GM21515 (cell line): ENCODE results near the gene HDAC9.

Source experiments
- ATAC-seq: cut with Tn5 transposase; IDR thresholded peaks from one replicate; pipeline ENCODE4 v1.9.1; 2021; ENCODE audit not compliant: unreplicated experiment

The HDAC9 gene

DNA sequence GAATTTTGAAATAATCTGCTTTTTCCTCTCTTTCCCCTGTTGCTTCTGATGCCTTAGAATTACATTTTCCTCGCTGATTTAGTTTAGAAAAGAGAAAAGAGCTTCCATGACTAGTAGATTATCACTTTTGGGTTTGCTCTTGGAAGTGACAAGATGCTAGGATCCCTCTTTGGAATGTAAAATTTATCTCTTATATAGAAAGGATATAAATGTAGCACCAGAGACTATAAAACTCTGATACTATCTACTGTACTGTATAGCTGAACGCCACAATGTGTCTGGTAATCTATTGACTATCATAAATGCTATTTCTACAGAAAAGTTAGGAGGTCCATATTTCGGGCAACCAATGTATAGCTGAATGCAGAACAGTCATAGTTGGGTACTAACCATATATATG is 1.1 kb upstream of the HDAC9 start:
- ATAC-seq: no peak

DNA sequence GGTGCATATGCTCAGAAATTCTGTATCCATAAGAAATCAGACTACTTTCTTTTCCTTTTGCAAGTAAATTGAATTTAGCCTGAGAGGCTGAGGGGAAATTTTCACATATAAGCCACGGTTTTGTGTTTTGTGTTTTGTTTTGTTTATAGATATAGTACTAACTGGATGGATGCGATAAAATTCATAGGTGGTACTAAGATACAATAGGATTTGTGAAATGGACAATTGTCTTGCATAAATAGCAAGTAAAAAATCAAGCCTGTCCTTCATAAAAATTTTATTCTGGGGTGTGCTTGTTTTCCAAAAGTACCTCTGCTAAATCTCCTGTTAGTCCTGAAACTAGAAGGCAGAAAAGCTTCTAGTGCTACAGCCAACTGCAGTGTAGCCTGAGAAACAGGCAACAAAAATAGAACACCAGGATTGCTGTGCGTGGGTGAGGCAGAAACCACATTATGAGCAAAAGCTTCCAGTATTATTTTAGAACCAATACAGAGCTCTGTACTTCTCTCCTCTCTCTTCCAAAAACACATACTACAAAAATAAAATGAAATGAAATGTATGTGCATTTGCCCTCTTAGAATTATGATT is 634 bp upstream of the HDAC9 start:
- peak; percentile 42 for ATAC-seq

DNA sequence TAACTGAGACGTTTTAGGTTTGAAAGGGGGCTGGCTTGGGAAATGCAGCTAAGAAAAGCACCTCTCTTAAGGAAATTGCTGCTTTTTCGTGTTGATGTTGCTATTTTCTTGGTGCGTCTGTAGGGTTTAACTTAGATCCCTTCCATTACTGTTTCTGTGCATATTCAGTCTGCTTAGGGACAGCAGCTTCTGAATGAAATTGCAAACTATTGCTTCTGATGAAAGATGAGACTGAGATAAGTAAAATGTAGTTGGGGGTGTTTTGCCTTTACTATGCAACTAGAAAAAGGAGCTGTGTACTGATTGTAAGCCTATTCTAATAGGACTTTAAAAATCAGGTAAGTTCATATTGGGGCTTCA is 772 bp downstream of the HDAC9 start:
- ATAC-seq: no peak

DNA sequence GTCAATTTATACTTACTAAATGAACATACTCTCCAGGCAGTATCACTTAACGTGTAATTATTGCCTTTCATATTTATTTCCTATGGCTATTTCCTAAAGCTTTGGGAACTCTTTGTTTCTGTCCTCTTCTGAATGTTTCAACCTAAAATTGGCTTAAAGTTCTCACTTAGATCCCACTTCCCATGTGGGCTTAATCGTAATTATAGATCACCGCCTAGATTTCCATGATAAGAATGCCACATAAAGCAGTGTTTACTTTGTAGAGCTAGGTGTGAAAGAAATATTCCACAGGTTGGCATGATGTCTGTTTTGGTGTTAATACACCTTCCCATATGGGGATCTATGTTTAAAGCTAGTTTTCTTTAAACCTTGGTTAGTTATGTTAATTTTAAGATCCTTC is 1.5 kb downstream of the HDAC9 start:
- ATAC-seq: no peak

DNA sequence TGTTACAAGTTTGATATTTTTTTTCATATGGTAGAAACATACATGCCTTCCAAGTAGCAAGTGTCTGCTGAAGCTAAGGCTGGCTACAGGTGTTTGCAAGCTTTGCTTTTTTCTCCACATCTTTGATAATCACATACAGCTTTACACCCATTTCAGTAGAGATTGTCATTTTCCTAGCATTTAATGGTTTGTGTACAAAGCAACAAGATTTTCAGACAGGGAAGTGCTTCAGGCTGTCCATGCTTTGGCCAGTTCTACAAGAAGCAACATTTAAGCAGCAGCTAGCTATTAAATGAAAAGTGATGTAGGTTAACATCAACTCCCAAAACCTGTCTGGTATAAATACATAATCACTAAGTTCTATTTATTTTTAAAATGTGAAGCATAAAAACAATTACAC is 2.3 kb downstream of the HDAC9 start:
- ATAC-seq: no peak

DNA sequence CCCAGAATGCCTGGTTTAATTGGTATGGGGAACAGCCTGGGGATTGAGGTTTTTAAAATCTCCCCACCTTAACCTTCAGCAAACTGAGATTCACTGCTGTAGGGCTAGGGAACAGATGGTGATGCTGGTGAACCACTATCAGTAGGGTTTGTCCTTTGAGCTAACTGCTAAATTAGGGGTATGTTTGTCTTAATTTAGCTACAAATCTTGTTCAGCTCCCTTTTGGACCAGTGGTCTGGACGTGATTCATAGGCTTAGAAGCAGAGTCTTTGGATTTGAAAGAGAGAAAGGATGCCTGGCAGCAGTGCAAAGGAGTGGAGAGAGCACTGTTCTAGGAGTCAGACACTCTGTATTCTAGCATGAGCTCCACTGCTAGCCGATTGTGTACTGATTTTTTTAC is 2.8 kb downstream of the HDAC9 start:
- ATAC-seq: no peak

DNA sequence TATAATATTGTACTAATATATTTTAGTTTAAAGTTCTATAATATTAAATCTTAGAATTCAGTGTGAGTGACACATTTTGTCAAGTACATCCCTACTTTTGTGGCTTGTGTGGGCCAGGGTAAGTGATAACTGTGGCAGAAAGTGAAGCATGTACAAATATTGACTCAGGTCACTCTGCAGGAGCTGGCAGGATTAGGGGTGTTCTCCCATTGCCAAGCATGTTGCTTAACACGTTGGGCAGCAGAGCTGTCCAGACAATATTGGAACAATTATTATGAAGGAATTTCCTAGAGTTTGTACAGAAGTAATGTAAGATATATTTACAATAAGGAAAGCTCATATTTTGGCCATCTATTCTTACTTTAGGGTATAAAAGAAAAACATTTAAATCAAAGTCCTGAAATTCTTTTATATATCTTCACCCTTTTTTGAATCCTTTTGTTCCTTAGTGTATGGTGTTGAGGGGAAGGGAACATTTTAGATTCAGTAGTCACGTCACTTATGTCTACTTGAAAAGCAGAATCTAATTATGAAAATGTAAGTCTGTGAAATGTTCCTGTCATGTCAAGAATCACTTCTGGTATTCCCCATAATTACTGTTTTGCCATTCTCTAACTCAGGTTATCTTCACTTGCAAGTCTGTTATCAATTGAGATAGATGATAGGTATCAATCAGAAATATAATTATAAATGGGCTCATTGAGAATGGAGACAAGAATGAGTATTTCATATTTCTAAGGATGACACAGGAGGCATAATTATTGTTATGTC is 4.0 kb downstream of the HDAC9 start:
- no peak for ATAC-seq

DNA sequence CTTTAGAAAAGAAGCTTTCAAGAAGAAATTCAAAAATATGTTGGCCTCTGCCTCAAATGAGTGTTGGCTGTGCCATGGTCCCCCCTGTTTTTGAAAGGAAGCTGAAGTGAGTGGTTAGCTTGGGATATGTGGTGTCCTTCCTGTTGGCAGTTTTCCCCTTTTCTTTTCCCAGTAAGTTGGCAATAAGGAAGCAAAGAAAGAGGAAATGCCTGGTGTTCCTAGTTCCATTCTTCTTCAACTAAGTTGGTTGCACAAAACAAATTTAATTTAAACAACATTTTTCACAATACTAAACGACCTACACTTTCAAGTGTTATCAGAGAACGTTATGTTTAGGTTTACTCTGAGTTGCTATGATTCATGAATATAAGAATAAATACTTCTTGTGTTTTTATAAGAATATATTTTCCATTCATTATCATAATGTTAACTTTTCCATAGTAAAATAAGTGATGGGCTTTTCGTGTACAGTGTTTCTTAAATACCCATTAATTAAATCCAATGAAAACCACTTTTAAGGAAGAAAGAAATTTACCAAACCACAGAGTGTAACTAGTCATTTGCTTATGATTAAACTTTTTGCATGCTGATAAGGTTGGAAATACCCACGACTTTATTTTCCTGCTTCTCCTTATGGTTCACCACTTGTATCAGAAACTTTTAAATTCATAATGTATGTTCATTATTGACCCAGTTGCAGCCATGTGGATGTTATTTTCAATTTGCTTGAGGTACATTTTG is 7.7 kb downstream of the HDAC9 start:
- no peak for ATAC-seq

DNA sequence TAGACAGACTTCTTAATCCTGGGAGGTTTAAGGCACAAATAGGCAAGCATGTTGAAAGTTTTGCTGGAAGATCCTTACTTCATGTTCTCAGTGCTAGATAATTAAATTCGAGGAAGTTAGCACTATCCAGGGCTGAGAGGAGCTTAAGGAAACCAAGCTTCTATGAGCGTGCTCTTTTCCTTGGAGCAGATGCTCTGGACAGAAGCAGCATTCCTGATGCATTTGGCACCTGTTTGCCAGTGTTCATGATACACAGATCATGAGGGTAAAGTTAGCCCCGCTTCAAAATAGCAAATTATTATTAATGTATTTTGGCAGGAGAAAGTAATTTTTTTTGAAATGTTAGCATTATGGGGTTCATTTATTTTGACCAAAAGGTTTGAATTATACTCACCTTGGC is 9.4 kb downstream of the HDAC9 start:
- no peak for ATAC-seq

DNA sequence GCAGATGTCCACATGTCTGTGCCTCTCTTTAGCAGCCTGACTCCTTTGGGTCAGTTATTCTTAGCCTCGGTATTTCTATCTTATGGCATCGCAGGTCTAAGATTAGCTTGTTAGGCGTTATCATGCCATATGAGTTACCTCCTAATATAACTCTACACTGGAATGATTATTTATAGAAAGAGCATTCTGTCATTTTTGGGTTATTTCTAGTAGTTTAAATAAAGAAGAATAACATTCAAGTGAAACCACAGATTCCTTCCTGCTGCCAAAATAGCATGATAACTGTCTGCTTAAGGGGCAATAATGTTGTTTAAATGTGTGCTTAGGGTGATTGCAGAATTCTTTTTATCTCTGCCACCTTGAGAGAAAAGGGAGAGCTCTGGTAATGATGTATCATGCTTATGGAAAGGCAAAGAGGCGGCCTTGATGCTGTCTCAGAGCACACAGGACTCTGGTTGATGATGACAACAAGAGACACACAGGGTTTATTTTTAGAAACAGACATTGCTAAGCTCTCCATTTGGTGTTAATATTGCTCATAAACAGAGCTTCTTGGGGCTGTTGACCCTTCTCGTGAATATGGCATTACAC is 10.4 kb downstream of the HDAC9 start:
- ATAC-seq: peak; percentile 46

DNA sequence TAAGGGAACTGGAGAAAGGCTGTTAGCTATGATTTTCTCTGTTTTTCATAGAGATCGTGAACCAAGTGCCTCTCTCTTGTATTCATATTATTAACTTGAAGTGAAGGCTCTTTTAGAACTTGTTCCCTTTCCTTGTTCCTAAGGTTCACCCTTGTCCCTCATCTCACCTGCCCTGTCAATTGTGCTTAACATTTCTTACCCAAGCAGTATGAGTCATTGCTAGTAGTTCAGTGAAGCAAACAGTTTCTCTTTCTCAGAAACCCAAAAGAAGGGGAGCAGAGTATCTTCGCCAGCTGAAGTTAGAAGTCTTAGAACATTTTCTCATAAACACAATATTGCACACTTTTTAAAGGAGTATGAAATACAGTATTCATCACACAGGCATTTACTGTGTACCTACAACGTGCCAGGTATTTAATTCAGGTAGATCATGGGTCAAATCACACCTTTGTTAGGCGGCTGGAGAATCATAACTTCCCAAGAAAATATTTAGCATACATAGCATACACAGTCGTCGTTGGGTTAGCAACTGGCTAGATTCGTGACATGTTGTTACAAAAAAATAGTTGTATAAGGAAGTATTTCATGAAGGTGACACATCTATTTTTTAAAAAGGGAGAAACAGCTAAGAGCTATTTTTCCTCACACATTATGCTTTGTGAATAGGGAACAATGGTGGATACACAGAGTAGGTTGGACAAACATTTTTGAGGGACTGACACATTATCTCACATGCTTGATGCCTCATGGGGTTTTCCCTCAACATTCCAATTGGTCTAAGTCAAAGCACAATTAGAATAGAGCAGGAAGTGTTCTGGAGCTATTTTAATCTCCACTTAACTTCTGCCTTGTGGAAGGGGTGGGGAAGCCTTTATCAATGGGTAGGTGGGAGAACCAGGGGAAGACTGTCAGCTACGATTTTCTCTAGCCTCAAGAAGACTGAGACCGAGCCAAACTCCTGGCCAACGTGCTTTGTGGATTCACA is 13.2 kb downstream of the HDAC9 start:
- ATAC-seq: peak; percentile 87

DNA sequence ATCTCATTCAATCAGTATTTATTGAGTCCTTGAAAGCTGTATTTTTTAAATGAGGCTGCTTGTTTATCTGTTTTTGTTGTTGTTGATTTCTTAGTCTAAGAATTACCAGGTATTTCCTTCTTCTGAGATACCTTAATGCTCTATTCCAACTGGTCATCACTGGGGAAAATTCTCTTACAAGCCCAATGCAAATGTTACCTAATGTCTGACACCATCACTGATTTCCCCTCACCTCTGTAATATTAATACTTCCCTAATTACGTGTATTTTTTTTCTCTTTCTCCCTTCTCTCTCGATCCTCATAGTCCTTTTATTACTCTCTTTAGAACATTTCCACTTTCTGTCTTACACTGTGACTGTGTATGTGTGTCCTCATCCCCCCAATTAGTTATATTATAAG is 13.9 kb downstream of the HDAC9 start:
- no peak for ATAC-seq

DNA sequence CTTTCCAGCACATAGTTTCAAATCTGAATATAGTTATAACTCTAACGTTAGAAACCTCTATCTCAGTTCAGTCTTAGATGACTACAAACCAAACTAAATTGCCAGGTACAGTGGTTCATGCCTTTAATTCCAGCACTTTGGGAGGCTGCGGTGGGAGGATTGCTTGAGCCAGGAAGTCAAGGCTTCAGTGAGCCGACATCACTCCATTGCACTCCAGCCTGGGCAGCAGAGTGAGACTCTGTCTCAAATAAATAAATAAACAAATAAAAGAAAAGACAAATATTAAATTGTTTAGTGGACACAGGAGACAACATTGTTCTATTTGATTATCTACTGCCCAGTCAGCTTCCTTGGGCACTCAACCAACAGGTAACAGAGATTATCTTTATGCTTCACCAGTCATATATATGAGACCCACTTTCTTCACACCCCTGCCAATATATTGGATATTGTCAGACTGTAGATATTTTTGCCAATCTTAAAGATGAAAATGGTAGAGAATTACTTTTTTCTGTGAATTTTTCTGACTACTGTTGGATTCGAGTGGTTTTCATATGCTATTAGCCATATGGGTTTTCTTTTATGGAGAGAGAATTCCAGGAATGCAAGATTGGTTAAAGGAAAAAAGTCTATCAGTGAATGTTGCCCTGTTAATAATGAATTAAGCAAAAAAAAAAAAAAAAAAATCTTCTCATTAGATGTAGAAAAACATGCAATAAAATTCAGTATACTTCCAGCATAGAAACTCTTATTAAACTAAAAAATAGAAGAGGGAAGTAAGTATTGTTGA is 16.0 kb downstream of the HDAC9 start:
- ATAC-seq: no peak

DNA sequence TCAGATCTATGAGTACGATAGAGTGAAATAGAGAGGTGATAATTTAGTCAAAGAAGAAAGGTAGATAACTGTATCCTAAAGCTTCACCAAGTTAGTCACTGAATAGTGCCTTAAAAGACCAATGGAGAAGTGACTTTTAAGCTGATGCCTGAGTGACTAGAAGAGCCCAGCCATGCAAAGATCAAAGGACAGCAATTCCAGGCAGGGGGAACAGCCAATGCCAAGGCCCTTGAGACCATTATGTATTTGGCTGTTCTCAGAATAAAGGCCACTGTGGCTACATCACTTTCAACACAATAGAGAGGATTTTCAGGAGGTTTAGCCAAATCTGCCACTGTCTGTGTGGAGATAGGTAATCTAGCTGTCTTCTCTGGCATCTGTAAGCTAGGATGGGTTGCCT is 17.8 kb downstream of the HDAC9 start:
- no peak for ATAC-seq

DNA sequence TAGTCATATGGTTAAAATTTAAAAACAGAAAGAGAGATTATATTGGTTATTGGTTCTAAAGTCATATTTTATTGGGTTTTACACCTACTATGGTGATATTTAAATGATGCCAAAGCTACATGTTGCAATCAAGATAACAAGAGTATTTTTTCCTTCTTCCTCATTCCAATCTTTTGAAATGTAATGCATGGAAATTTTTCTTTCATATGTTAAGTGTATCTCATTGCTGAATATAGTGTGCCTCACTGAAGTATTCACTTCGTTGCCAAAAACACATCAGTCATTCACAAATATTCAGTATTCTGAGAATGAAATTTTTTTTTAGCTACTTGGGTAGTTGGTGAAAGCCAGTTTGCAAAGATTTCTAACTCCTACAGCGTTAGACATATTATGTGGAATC is 19.5 kb downstream of the HDAC9 start:
- no peak for ATAC-seq

DNA sequence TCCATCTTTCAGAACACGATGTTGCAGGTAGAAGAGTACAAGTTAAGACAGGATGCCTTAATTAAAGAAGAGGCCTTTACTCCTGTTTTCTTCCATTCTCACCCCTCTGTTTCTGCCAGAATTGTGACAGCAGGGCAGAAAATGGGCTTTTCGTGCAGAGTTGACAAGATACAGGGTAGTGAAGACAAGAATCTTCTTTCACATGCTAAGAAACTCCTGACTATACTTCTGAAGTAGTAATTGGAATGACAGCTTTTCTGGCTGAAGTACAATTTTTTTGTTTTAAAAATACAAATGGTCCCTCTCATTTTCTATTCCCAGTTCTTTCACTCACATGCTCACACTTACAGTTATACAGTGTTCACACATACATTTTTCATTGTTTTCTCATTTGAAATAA is 22.1 kb downstream of the HDAC9 start:
- ATAC-seq: no peak

DNA sequence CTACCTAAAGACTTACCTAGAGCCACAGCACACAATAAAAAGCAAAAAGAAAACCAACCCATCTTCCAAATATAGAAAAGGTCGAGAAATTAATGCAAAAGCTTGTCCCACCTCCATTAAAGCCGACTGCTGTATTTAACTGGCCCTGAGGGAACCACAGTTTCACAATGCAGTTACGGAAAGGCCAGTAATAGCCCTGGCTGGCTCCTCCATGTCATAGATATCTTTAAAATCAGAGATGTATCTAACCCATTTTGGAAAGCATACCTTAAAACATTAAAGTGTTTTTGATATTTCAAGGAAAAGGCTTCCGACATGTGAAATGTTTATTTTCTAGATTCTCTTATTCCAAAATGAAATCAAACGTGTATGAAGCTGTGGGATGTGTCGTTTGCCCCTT is 23.0 kb downstream of the HDAC9 start:
- no peak for ATAC-seq

DNA sequence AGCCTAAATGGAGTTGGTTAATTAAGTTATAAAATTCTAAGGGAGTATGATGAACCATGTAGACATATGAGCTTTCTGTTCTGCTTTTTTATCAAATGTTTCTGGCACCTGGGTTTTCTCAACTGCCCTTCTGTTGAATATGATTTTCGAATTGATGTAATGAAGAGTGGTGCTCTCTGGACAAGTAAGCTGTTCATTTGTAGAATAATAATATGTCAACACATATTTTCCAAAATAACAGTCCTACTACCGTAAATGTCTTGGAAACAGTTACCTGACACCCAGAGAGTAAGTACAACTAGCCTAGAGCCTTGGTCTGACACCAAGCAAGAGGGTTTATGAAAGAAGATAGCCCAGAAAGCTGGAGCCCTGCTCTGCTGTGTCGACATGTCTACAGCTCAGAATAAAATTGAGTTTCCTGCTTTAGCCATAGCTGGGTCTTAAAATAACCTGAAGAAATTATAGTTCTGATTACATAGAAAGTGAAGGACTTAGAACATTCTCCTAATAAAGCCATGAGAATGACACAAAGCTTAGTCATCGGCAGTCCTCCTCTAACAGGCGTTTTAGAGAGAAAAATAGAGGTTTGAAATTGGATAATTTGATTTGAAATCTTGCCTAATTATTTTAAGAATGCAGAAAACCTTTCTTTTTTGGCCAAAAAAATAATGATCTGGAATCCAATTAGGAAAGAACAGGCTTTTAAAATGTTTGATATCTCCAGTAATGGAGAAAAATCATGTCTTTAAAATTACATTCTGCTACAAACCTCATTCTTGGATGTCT is 25.1 kb downstream of the HDAC9 start:
- ATAC-seq: peak; percentile 81

DNA sequence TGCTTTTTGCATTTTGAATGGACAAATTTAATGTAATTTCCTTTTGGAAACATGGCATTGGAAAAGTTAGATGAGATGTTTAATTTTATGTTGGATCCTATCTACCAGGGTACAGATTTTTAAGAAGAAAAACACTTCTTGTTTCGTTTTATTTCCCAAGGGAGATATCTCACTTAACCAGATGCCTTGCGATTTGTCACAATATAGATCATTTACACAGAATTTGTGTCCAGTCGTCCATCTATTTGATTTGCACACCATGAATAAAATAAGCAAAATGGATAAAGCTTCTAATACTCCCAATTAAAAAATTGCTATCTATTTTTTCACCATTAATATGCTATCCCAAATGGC is 25.7 kb downstream of the HDAC9 start:
- no peak for ATAC-seq
